H9 (cell line): Measurements from ENCODE around the gene ARHGAP1. TPM values are rescaled to one million over a fixed set of nuclear protein-coding genes. Genes with fewer than 3 reads are reported as not detected.

Source experiments
- DNase-seq: peaks from one replicate; pipeline ENCODE4 v3.0.0-alpha.2; 2017
- H2AFZ ChIP-seq: one replicate; pipeline ENCODE4 v1.6.1; 2013; ENCODE audit warnings: mild to moderate bottlenecking, low read length, control low read depth, moderate library complexity
- H2AK5ac ChIP-seq: 2 replicates; pipeline ENCODE4 v1.6.1; 2013; ENCODE audit warnings: low read length, control low read depth, mixed read lengths; ENCODE audit not compliant: insufficient read length
- H2BK120ac ChIP-seq: one replicate; pipeline ENCODE4 v1.6.1; 2013; ENCODE audit warnings: low read depth, mild to moderate bottlenecking, low read length, control low read depth, inconsistent platforms; ENCODE audit not compliant: poor library complexity, severe bottlenecking
- H2BK12ac ChIP-seq: 2 replicates; pipeline ENCODE4 v1.6.1; 2013; ENCODE audit warnings: low read length, control low read depth, mixed read lengths, low read depth; ENCODE audit not compliant: insufficient read length
- H2BK15ac ChIP-seq: 2 replicates; pipeline ENCODE4 v1.6.1; 2013; ENCODE audit warnings: low read depth, low read length, control low read depth
- H2BK20ac ChIP-seq: one replicate; pipeline ENCODE4 v1.6.1; 2013; ENCODE audit warnings: low read depth, mild to moderate bottlenecking, low read length, control low read depth, inconsistent platforms; ENCODE audit not compliant: poor library complexity, severe bottlenecking
- H2BK5ac ChIP-seq: 2 replicates; pipeline ENCODE4 v1.6.1; 2013; ENCODE audit warnings: low read length, control low read depth, mixed read lengths; ENCODE audit not compliant: insufficient read length
- H3K14ac ChIP-seq: 2 replicates; pipeline ENCODE4 v1.6.1; 2013; ENCODE audit warnings: low read length, control low read depth; ENCODE audit not compliant: insufficient read depth
- H3K18ac ChIP-seq: 2 replicates; pipeline ENCODE4 v1.6.1; 2013; ENCODE audit warnings: low read depth, mild to moderate bottlenecking, mixed read lengths, low read length, control low read depth; ENCODE audit not compliant: insufficient read length
- H3K23ac ChIP-seq: 2 replicates; pipeline ENCODE4 v1.6.1; 2013; ENCODE audit warnings: low read length, control low read depth, mixed read lengths, low read depth; ENCODE audit not compliant: insufficient read length
- H3K23me2 ChIP-seq: 2 replicates; pipeline ENCODE4 v1.6.1; 2013; ENCODE audit warnings: low read depth, mild to moderate bottlenecking, mixed read lengths, low read length, control low read depth; ENCODE audit not compliant: insufficient read length, poor library complexity, severe bottlenecking
- H3K27ac ChIP-seq: 2 replicates; pipeline ENCODE4 v1.5.1; 2013; ENCODE audit warnings: low read length, control low read depth, mixed read lengths, low read depth; ENCODE audit not compliant: insufficient read length
- H3K27me3 ChIP-seq: 2 replicates; pipeline ENCODE4 v1.6.1; 2013; ENCODE audit warnings: low read length, control low read depth, inconsistent platforms; ENCODE audit not compliant: insufficient read depth
- H3K4ac ChIP-seq: 2 replicates; pipeline ENCODE4 v1.6.1; 2013; ENCODE audit warnings: low read depth, mild to moderate bottlenecking, control low read depth, inconsistent platforms, low read length, moderate library complexity
- H3K4me1 ChIP-seq: 2 replicates; pipeline ENCODE4 v1.6.1; 2013; ENCODE audit warnings: low read length, control low read depth, inconsistent platforms; ENCODE audit not compliant: insufficient read depth
- H3K4me2 ChIP-seq: 2 replicates; pipeline ENCODE4 v1.6.1; 2013; ENCODE audit warnings: low read length, control low read depth, mixed read lengths; ENCODE audit not compliant: insufficient read length, insufficient read depth
- H3K56ac ChIP-seq: 2 replicates; pipeline ENCODE4 v1.6.1; 2013; ENCODE audit warnings: low read depth, mild to moderate bottlenecking, mixed read lengths, low read length, control low read depth; ENCODE audit not compliant: insufficient read length
- H3K79me1 ChIP-seq: 2 replicates; pipeline ENCODE4 v1.6.1; 2013; ENCODE audit warnings: low read depth, mild to moderate bottlenecking, moderate library complexity, low read length, control low read depth, inconsistent platforms; ENCODE audit not compliant: insufficient read depth, poor library complexity, severe bottlenecking
- H3K79me2 ChIP-seq: 2 replicates; pipeline ENCODE4 v1.6.1; 2013; ENCODE audit warnings: low read length, control low read depth, inconsistent platforms; ENCODE audit not compliant: insufficient read depth
- H3K9ac ChIP-seq: 2 replicates; pipeline ENCODE4 v1.6.1; 2013; ENCODE audit warnings: low read length, control low read depth, mixed read lengths; ENCODE audit not compliant: insufficient read length; ENCODE audit errors: extremely low read depth
- H3K9me3 ChIP-seq: one replicate; pipeline ENCODE4 v1.6.1; 2013; ENCODE audit warnings: low read depth, low read length, inconsistent platforms; ENCODE audit not compliant: control insufficient read depth
- H3T11ph ChIP-seq: one replicate; pipeline ENCODE4 v1.6.1; 2013; ENCODE audit warnings: mild to moderate bottlenecking, low read length, control low read depth, inconsistent platforms
- H4K20me1 ChIP-seq: one replicate; pipeline ENCODE4 v1.6.1; 2013; ENCODE audit not compliant: control insufficient read depth, insufficient read length, insufficient read depth
- H4K5ac ChIP-seq: 2 replicates; pipeline ENCODE4 v1.6.1; 2013; ENCODE audit warnings: low read depth, mild to moderate bottlenecking, mixed read lengths, low read length, control low read depth; ENCODE audit not compliant: insufficient read length
- H4K8ac ChIP-seq: replicated peaks from 2 replicates; pipeline ENCODE4 v1.6.1; 2013; ENCODE audit warnings: low read length, control low read depth, mixed read lengths, low read depth; ENCODE audit not compliant: insufficient read length
- H4K91ac ChIP-seq: 2 replicates; pipeline ENCODE4 v1.6.1; 2013; ENCODE audit warnings: low read depth, mild to moderate bottlenecking, moderate library complexity, mixed read lengths, low read length, control low read depth; ENCODE audit not compliant: insufficient read length
- H3K27ac Mint-ChIP-seq, 3 experiments: 2 replicates in 2 of 3; 3 replicates in 1 of 3; pipeline ENCODE4 v1.8.0; 2020 to 2021; ENCODE audit warnings: mixed read lengths in 3 of 3, mild to moderate bottlenecking in 1 of 3, moderate library complexity in 1 of 3
- H3K27me3 Mint-ChIP-seq: 2 replicates; pipeline ENCODE4 v1.8.0; 2021; ENCODE audit warnings: low read depth, mild to moderate bottlenecking, moderate library complexity, mixed read lengths
- H3K36me3 Mint-ChIP-seq, 3 experiments: 2 replicates in 2 of 3; 3 replicates in 1 of 3; pipeline ENCODE4 v1.8.0; 2020 to 2021; ENCODE audit warnings: low read depth in 3 of 3, mixed read lengths in 3 of 3; ENCODE audit not compliant: insufficient read depth in 1 of 3
- H3K4me1 Mint-ChIP-seq, 2 experiments: 2 replicates each; pipeline ENCODE4 v1.8.0; 2020; ENCODE audit warnings: mixed read lengths in 2 of 2
- H3K4me3 Mint-ChIP-seq, 2 experiments: 2 replicates in 1 of 2; 3 replicates in 1 of 2; pipeline ENCODE4 v1.8.0; 2020 to 2021; ENCODE audit warnings: mild to moderate bottlenecking in 2 of 2, mixed read lengths in 2 of 2, moderate library complexity in 1 of 2
- H3K9me3 Mint-ChIP-seq, 2 experiments: 2 replicates in 1 of 2; 3 replicates in 1 of 2; pipeline ENCODE4 v1.8.0; 2020; ENCODE audit warnings: mild to moderate bottlenecking in 2 of 2, mixed read lengths in 2 of 2, moderate library complexity in 1 of 2
- WGBS: extraction: QIAGEN DNeasy Blood & Tissue Kit; methylation state at CpG from one replicate; pipeline ENCODE4 v1.1.7; 2013; ENCODE audit warnings: missing lambda C conversion rate, low lambda C conversion rate, mixed read lengths; ENCODE audit not compliant: insufficient read length; ENCODE audit errors: extremely low coverage; 5-methylcytosine and 5-hydroxymethylcytosine counted together
- total RNA-seq: library from RNA; stranded (reverse); gene quantifications from 2 replicates; pipeline ENCODE4 v1.2.1, GENCODE V29; 2021
- TF ChIP-seq, protein P1 (sequence below): fragments of 200-600 bp; sonication (generic); conservative IDR thresholded peaks from 3 replicates; pipeline ENCODE4 v1.8.0; 2021; ENCODE audit warnings: antibody characterized with exemption, mild to moderate bottlenecking

ARHGAP1 gene
- total RNA-seq, 1 experiment from 2014 or later, result 45.3 TPM

- H3K4ac ChIP-seq, result no peak overlapping the region
- H2AK5ac ChIP-seq, result no peak overlapping the region
- no peak overlapping the region for H2BK5ac ChIP-seq
- H3K23ac ChIP-seq, result no peak overlapping the region
- Mint-ChIP-seq H3K9me3 (no peaks in the 10 kb centered on the region), H3K36me3 (peaks cover 2 to 14% (median 13%) of the 10 kb centered on the region in 3 experiments; a peak in 6 of 7 replicates), H3K27me3 (no peaks in the 10 kb centered on the region), H3K4me3 (no peak overlapping the region), H3K4me1 (peaks cover 11% of the 10 kb centered on the region in 2 experiments; a peak in 3 of 4 replicates), H3K27ac (no peak overlapping the region)
- H2BK15ac ChIP-seq, result no peak overlapping the region
- no peak overlapping the region for H3K4me2 ChIP-seq
- no peak overlapping the region for H2BK20ac ChIP-seq
- no peak overlapping the region for H3K14ac ChIP-seq
- no peaks in the 10 kb centered on the region for H3K23me2 ChIP-seq
- H3K56ac ChIP-seq, result no peak overlapping the region
- no peaks in the 10 kb centered on the region for H3K79me1 ChIP-seq
- no peak overlapping the region for H2BK12ac ChIP-seq
- H2AFZ ChIP-seq, result no peak overlapping the region
- no peaks in the 10 kb centered on the region; the same call in 1 of the 2 replicates for H3K79me2 ChIP-seq
- no peak for DNase-seq
- H4K91ac ChIP-seq, result no peak overlapping the region
- H3T11ph ChIP-seq, result no peak overlapping the region
- TF ChIP-seq, protein P1, sequence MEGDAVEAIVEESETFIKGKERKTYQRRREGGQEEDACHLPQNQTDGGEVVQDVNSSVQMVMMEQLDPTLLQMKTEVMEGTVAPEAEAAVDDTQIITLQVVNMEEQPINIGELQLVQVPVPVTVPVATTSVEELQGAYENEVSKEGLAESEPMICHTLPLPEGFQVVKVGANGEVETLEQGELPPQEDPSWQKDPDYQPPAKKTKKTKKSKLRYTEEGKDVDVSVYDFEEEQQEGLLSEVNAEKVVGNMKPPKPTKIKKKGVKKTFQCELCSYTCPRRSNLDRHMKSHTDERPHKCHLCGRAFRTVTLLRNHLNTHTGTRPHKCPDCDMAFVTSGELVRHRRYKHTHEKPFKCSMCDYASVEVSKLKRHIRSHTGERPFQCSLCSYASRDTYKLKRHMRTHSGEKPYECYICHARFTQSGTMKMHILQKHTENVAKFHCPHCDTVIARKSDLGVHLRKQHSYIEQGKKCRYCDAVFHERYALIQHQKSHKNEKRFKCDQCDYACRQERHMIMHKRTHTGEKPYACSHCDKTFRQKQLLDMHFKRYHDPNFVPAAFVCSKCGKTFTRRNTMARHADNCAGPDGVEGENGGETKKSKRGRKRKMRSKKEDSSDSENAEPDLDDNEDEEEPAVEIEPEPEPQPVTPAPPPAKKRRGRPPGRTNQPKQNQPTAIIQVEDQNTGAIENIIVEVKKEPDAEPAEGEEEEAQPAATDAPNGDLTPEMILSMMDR, result no peak
- no peak overlapping the region for H2BK120ac ChIP-seq
- H3K27me3 ChIP-seq, result no peaks in the 10 kb centered on the region
- no peaks in the 10 kb centered on the region for H3K4me1 ChIP-seq
- H4K20me1 ChIP-seq, result no peaks in the 10 kb centered on the region
- no peak overlapping the region for H3K9ac ChIP-seq
- H4K8ac ChIP-seq, result no peak overlapping the region
- H3K18ac ChIP-seq, result no peak overlapping the region
- no peak overlapping the region for H4K5ac ChIP-seq
- H3K27ac ChIP-seq, result no peak overlapping the region
- no peaks in the 10 kb centered on the region for H3K9me3 ChIP-seq
- no CpG with 5 or more reads among the region's 11 CpGs for WGBS
Measured at GRCh38 chr11:46696212-46696558, 4.2 kb downstream of the ARHGAP1 start.
